Heart left ventricle (tissue), 16 donors: ENCODE data around the gene NOTCH3. TPM values are rescaled to one million over a fixed set of nuclear protein-coding genes. Genes with fewer than 3 reads are reported as not detected.

Experiments
- ATAC-seq, 4 donors: fragments of 200-7000 bp; cut with Tn5 transposase; one replicate each; pipeline ENCODE4 v1.9.1; 2020 to 2022; ENCODE audit warnings: moderate library complexity in 4 of 4, mild to moderate bottlenecking in 3 of 4, moderate number of reproducible peaks in 1 of 4
- DNase-seq, 5 donors: peaks; one replicate each; pipeline ENCODE4 v3.0.0-alpha.2; 2020
- H3K27ac ChIP-seq, 12 donors: fragments of 200-600 bp; sonication (generic) in 4 of 12; one replicate each; pipeline versions ENCODE4 v1.5.0 to v1.8.0; 2016 to 2022; ENCODE audit warnings: mild to moderate bottlenecking in 2 of 12
- H3K27me3 ChIP-seq, 9 donors: fragments of 200-600 bp; sonication (generic) in 2 of 9; one replicate each; pipeline versions ENCODE4 v1.5.1 to v1.8.0; 2016 to 2022; ENCODE audit warnings: mild to moderate bottlenecking in 3 of 9
- H3K36me3 ChIP-seq, 9 donors: fragments of 200-600 bp; sonication (generic) in 2 of 9; one replicate each; pipeline versions ENCODE4 v1.5.0 to v1.8.0; 2018 to 2022; ENCODE audit warnings: mild to moderate bottlenecking in 2 of 9
- H3K4me1 ChIP-seq, 12 donors: fragments of 200-600 bp; sonication (generic) in 4 of 12; one replicate each; pipeline versions ENCODE4 v1.5.0 to v1.8.0; 2016 to 2022; ENCODE audit warnings: mild to moderate bottlenecking in 3 of 12
- H3K4me3 ChIP-seq, 12 donors: fragments of 200-600 bp; sonication (generic) in 4 of 12; one replicate each; pipeline versions ENCODE4 v1.5.0 to v1.8.0; 2017 to 2022; ENCODE audit warnings: mild to moderate bottlenecking in 9 of 12, moderate library complexity in 4 of 12
- H3K9me3 ChIP-seq, 12 donors: fragments of 200-600 bp; sonication (generic) in 4 of 12; one replicate each; pipeline versions ENCODE4 v1.5.0 to v1.8.0; 2016 to 2022; ENCODE audit warnings: mild to moderate bottlenecking in 1 of 12
- POLR2A ChIP-seq, 2 donors: fragments of 450-650 bp; IDR thresholded peaks; one replicate each; pipeline ENCODE4 v1.6.1; 2017; ENCODE audit warnings: antibody characterized with exemption in 2 of 2, mild to moderate bottlenecking in 2 of 2, moderate library complexity in 2 of 2
- WGBS, 4 donors: extraction: QIAGEN DNeasy Blood & Tissue Kit in 2 of 4; methylation state at CpG; one replicate each; pipeline versions ENCODE4 v1.1.5 to v1.1.7; 2013 to 2018; 5-methylcytosine and 5-hydroxymethylcytosine counted together
- intact Hi-C, 10 donors: fragments of 100-400 bp; cut with DNase I; formaldehyde crosslinking; loops; one replicate each; pipeline versions ENCODE4 v1.11.1 to v1.14.2; 2022
- polyA plus RNA-seq, 2 donors: library from polyadenylated mRNA; stranded (reverse); fragments of 200-250 nt; gene quantifications; one replicate each; pipeline ENCODE4 v1.2.3, GENCODE V29; 2013
- total RNA-seq, 9 donors: library from RNA; depleted of rRNA in 2 of 9; stranded (reverse); fragments of >200 nt in 2 of 9; fragmentation: NEBNext Ultra II Directional in 3 of 9; extraction: Animal tissue kit (Norgen Biotek cat#: 25700) in 3 of 9; gene quantifications; one replicate each; pipeline versions ENCODE4 v1.1.0 to v1.2.4, GENCODE V29; 2016 to 2023
- TF ChIP-seq, protein P1 (sequence below), 12 donors: fragments of 200-600 bp; sonication (generic) in 4 of 12; IDR thresholded peaks; one replicate each; pipeline versions ENCODE4 v1.5.0 to v1.8.0; 2018 to 2022; ENCODE audit warnings: antibody characterized with exemption in 12 of 12, mild to moderate bottlenecking in 5 of 12
- donor health status: ischemic (EF 13 %, LVEDD 7.1; RV severe dilation, severe dysfunction).
- donor health status: healthy with polysubstance abuse.
- donor health status: DM: no; HTN: yes; CAD: no.
- donor health status: DM: no; HTN: no; CAD: no.
- donor health status: ischemic (EF 25% LVEDD 6.9; RV normal size, moderate dysfunction).
- donor health status: ischemic (EF 25% LVEDD 5.7; RV mildly dilated, moderate dysfunction).
- donor health status: healthy.
- donor health status: DM: yes; HTN: yes; CAD: no.
- donor health status: ischemic (EF 35%, LVEDD 5.7; RV mildly dilated, moderate dysfunction).
- donor health status: nonischemic (EF 11% LVEDD 7.7; RV severe dilation, severe dysfunction).
- donor health status: DM: yes; HTN: yes; CAD: no.
- donor health status: PGD.
- donor health status: ischemic (EF 29% LVEDD 5.4; RV normal size, mild dysfunction).
- donor health status: nonischemic (EF 23%, LVEDD 6.1; RV moderate dilation, normal function).

Gene NOTCH3
- total and polyA plus RNA-seq, 11 donors = 16.7 to 77.2 (median 29.6) TPM

DNA sequence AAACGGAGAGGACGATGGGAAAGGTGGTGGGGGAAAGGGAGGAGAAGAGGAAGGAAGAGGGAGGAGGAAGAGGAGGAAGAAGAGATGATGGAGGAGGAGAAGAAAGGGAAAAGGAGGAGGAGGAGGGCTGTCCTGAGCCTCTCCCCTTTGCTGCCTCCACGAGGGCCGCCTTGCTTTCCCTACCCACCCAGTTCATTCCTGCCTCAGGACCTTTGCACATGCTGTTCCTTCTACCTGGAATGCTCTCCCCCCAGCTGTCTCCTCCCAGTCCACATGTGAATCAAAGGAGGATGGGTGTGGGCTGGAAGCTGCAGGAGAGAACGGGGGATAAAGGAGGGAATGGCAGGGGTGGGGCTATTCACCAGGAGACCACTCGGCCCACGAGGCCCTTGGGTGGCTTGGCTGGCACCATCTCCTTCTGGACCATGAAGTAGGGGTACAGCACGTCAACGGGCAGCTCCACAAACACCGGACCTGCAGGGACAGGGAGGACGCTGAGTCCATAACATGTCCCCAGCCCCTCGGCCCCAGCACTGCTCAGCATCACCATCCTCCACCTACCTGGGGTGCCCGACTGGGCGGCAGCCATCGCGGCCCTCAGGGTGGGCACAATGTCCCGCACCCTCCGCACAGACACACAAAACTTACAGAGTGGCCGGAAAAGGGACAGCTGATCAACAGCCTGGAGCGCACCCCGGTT is 78.3 kb downstream of the NOTCH3 start:
- Histone ChIP-seq H3K4me3 (no peak overlapping the region), H3K27me3 (no peaks in the 10 kb centered on the region), H3K4me1 (peaks cover 0 to 30% (median 16%) of the 10 kb centered on the region in 12 donors), H3K27ac (peak overlapping the region in 5 of 12 donors; percentile 94 to 98 (median 95)), H3K9me3 (no peaks in the 10 kb centered on the region), H3K36me3 (peaks cover 0 to 59% (median 52%) of the 10 kb centered on the region in 9 donors)
- TF ChIP-seq, protein P1, sequence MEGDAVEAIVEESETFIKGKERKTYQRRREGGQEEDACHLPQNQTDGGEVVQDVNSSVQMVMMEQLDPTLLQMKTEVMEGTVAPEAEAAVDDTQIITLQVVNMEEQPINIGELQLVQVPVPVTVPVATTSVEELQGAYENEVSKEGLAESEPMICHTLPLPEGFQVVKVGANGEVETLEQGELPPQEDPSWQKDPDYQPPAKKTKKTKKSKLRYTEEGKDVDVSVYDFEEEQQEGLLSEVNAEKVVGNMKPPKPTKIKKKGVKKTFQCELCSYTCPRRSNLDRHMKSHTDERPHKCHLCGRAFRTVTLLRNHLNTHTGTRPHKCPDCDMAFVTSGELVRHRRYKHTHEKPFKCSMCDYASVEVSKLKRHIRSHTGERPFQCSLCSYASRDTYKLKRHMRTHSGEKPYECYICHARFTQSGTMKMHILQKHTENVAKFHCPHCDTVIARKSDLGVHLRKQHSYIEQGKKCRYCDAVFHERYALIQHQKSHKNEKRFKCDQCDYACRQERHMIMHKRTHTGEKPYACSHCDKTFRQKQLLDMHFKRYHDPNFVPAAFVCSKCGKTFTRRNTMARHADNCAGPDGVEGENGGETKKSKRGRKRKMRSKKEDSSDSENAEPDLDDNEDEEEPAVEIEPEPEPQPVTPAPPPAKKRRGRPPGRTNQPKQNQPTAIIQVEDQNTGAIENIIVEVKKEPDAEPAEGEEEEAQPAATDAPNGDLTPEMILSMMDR (IDR thresholded peaks at IDR 0.05) = no peak
- TF ChIP-seq POLR2A (IDR thresholded peaks at IDR 0.05) = no peak
- WGBS, 4 donors = 95 to 98% (median 96%) methylated on average over 19 to 21 of the region's 21 CpGs
- DNase-seq = peak in 1 of 5 donors; percentile 14
- intact Hi-C loops = no loop called here
- no peak for ATAC-seq

DNA sequence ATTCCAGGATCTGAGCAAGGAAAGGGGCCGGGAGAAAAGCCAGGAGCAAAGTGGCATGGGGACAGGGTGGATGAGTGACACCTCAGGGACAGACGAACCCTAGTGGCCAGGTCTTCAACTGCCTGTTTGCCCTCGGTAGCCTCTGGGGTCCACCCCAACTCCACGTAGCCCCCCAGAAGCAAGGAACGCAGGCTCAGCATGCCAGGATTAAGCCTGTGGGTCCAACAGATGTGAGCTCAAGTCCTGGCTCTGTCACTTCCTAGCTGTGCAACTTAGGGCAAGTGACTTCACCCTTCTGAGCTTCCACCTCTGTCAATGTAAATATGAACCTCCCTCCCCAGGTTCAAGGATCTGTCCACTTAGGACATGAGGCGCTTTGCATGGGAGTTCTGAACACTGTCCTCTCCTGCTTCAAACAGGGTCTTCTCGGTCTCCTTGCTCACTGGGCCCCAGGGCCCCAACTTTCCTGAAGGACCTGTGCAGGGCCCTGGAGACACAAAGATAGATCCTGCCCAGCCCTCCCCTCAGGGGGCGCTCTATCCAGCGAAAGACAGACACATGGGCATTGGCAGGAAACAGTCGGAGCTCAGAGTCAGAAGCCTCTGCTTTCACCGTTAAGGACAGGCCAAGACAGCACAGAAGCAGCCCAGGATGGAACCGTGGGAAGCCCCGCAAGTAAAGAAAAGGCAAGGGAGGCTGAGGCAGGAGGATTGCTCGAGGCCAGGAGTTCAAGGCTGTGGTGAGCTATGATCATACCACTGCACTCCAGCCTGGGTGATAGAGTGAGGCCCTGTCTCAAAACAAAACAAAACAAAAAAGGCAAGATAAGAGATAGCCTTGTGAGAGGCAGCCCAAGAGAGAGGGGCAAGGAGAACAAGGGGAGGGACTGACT is 80.4 kb downstream of the NOTCH3 start:
- Histone ChIP-seq H3K4me1 (peaks cover 3 to 33% (median 20%) of the 10 kb centered on the region in 12 donors), H3K4me3 (no peak overlapping the region), H3K27ac (peak overlapping the region in 1 of 12 donors; percentile 3), H3K9me3 (no peaks in the 10 kb centered on the region), H3K36me3 (peaks cover 0 to 80% (median 73%) of the 10 kb centered on the region in 9 donors), H3K27me3 (no peaks in the 10 kb centered on the region)
- no peak for DNase-seq
- intact Hi-C loops = no loop called here
- TF ChIP-seq POLR2A (IDR thresholded peaks at IDR 0.05) = no peak
- TF ChIP-seq, protein P1 (IDR thresholded peaks at IDR 0.05) = no peak
- WGBS, 4 donors = 90 to 94% (median 92%) methylated on average over 14 of the region's 14 CpGs
- ATAC-seq = no peak

GRCh38 chr19:15118789-15119494 is 81.9 kb downstream of the NOTCH3 start:
- ATAC-seq (no peak), DNase-seq (no peak)
- 94 to 99% (median 97%) methylated on average over 16 to 20 of the region's 20 CpGs for WGBS, 4 donors
- H3K4me1 ChIP-seq = peaks cover 6 to 38% (median 24%) of the 10 kb centered on the region in 12 donors
- no peak overlapping the region for H3K4me3 ChIP-seq
- intact Hi-C loops = loop anchor here in 1 of 10 donors (10.0 kb wide), 1 partner anchor 136 kb away; no protein-coding TSS in a partner anchor
- no peaks in the 10 kb centered on the region for H3K9me3 ChIP-seq
- peaks cover 0 to 94% (median 84%) of the 10 kb centered on the region in 9 donors for H3K36me3 ChIP-seq
- TF ChIP-seq, protein P1 (IDR thresholded peaks at IDR 0.05) = no peak
- TF ChIP-seq POLR2A (IDR thresholded peaks at IDR 0.05) = no peak
- no peak overlapping the region for H3K27ac ChIP-seq
- H3K27me3 ChIP-seq = no peaks in the 10 kb centered on the region
